ENCODE results near the gene KIF1A. TPM values are rescaled to one million over a fixed set of nuclear protein-coding genes. Genes with fewer than 3 reads are reported as not detected.

Gene KIF1A
- total RNA-seq, 1 donor from 2014 or later: 0.24 TPM

GRCh38 chr2:240727913-240728312, 92.1 kb downstream of the KIF1A start:
- H3K36me3 ChIP-seq: no peaks in the 10 kb centered on the region
- H3K27me3 ChIP-seq (ENCODE audit: low read depth): peaks cover 11% of the 10 kb centered on the region
- TF ChIP-seq CTCF (IDR thresholded peaks at IDR 0.05): no peak
- ATAC-seq (no peak), DNase-seq (no peak)
- no peaks in the 10 kb centered on the region for H3K4me1 ChIP-seq
- intact Hi-C loops (cut with DNase I): no loop called here
- H3K4me3 ChIP-seq: no peak overlapping the region
- no peak overlapping the region for H3K27ac ChIP-seq
- H3K9me3 ChIP-seq: no peaks in the 10 kb centered on the region

GRCh38 chr2:240727439-240727838, 92.6 kb downstream of the KIF1A start:
- Histone ChIP-seq H3K27ac (no peak overlapping the region), H3K4me1 (no peaks in the 10 kb centered on the region), H3K9me3 (no peaks in the 10 kb centered on the region), H3K27me3 (ENCODE audit: low read depth) (peaks cover 11% of the 10 kb centered on the region), H3K4me3 (no peak overlapping the region), H3K36me3 (no peaks in the 10 kb centered on the region)
- intact Hi-C loops (cut with DNase I): no loop called here
- no peak for TF ChIP-seq CTCF (IDR thresholded peaks at IDR 0.05)
- no peak for DNase-seq
- no peak for ATAC-seq

GRCh38 chr2:240726876-240727275, 93.1 kb downstream of the KIF1A start:
- no peak for DNase-seq
- Histone ChIP-seq H3K27me3 (ENCODE audit: low read depth) (peaks cover 11% of the 10 kb centered on the region), H3K9me3 (no peaks in the 10 kb centered on the region), H3K4me3 (no peak overlapping the region), H3K4me1 (no peaks in the 10 kb centered on the region), H3K27ac (no peak overlapping the region), H3K36me3 (no peaks in the 10 kb centered on the region)
- intact Hi-C loops (cut with DNase I): no loop called here
- no peak for TF ChIP-seq CTCF (IDR thresholded peaks at IDR 0.05)
- ATAC-seq: no peak

GRCh38 chr2:240725671-240726070, 94.3 kb downstream of the KIF1A start:
- no peak for TF ChIP-seq CTCF (IDR thresholded peaks at IDR 0.05)
- H3K27me3 ChIP-seq (ENCODE audit: low read depth): peaks cover 7% of the 10 kb centered on the region
- H3K36me3 ChIP-seq: no peaks in the 10 kb centered on the region
- H3K4me1 ChIP-seq: no peaks in the 10 kb centered on the region
- no peaks in the 10 kb centered on the region for H3K9me3 ChIP-seq
- no peak for DNase-seq
- intact Hi-C loops (cut with DNase I): no loop called here
- H3K27ac ChIP-seq: no peak overlapping the region
- no peak overlapping the region for H3K4me3 ChIP-seq
- no peak for ATAC-seq

GRCh38 chr2:240725266-240725665, 94.8 kb downstream of the KIF1A start:
- TF ChIP-seq CTCF (IDR thresholded peaks at IDR 0.05): no peak
- no peak for DNase-seq

GRCh38 chr2:240724431-240724830, 95.6 kb downstream of the KIF1A start:
- Histone ChIP-seq H3K36me3 (no peaks in the 10 kb centered on the region), H3K9me3 (no peaks in the 10 kb centered on the region), H3K27ac (no peak overlapping the region), H3K27me3 (ENCODE audit: low read depth) (peaks cover 7% of the 10 kb centered on the region), H3K4me3 (no peak overlapping the region), H3K4me1 (no peaks in the 10 kb centered on the region)
- DNase-seq (no peak), ATAC-seq (no peak)
- TF ChIP-seq CTCF (IDR thresholded peaks at IDR 0.05): no peak
- intact Hi-C loops (cut with DNase I): no loop called here

More at GRCh38 chr2:240725266-240725665, 94.8 kb downstream of the KIF1A start:
- no peaks in the 10 kb centered on the region for H3K9me3 ChIP-seq
- no peak overlapping the region for H3K27ac ChIP-seq
- no peak overlapping the region for H3K4me3 ChIP-seq
- no peak for ATAC-seq
- peaks cover 7% of the 10 kb centered on the region for H3K27me3 ChIP-seq (ENCODE audit: low read depth)
- H3K36me3 ChIP-seq: no peaks in the 10 kb centered on the region
- H3K4me1 ChIP-seq: no peaks in the 10 kb centered on the region
- intact Hi-C loops (cut with DNase I): no loop called here

Measured in lower lobe of right lung (tissue), 2 donors.